ENCODE measurements around the gene IQCH. TPM values are rescaled to one million over a fixed set of nuclear protein-coding genes. Genes with fewer than 3 reads are reported as not detected.

Gene IQCH
- total and polyA plus RNA-seq, 2 donors from 2014 or later: 3.2 to 7.7 TPM

- DNase-seq: no peak
- H3K4me3 ChIP-seq (ENCODE audit: low read length in 3 of 3): no peak overlapping the region
- H3K9me3 ChIP-seq (ENCODE audit: control insufficient read depth in 2 of 3, insufficient read depth in 1 of 3, low read length in 3 of 3): no peaks in the 10 kb centered on the region
- H3K36me3 ChIP-seq (ENCODE audit: control insufficient read depth in 2 of 3, insufficient read depth in 3 of 3, low read length in 3 of 3): no peaks in the 10 kb centered on the region
- intact Hi-C loops (cut with DNase I): no loop called here
- no peak overlapping the region for H3K27ac ChIP-seq (ENCODE audit: low read depth in 2 of 2, low read length in 2 of 2)
- no peaks in the 10 kb centered on the region for H3K27me3 ChIP-seq (ENCODE audit: control insufficient read depth, insufficient read depth, low read length)
- H3K9ac ChIP-seq (ENCODE audit: low read length in 3 of 3): no peak overlapping the region
- no peak for TF ChIP-seq CTCF (IDR thresholded peaks at IDR 0.05; ENCODE audit: borderline replicate concordance, extremely low read depth, insufficient read depth)
- no peak for FAIRE-seq
- no peaks in the 10 kb centered on the region for H3K4me1 ChIP-seq (ENCODE audit: control insufficient read depth in 2 of 3, insufficient read depth in 2 of 3, low read depth in 1 of 3, low read length in 3 of 3)
Measured at GRCh38 chr15:67311731-67312130, 57.1 kb downstream of the IQCH start.

- H3K27me3 ChIP-seq (ENCODE audit: control insufficient read depth, insufficient read depth, low read length): no peaks in the 10 kb centered on the region
- DNase-seq (no peak), FAIRE-seq (no peak)
- intact Hi-C loops (cut with DNase I): no loop called here
- no peak overlapping the region for H3K27ac ChIP-seq (ENCODE audit: low read depth in 2 of 2, low read length in 2 of 2)
- H3K4me3 ChIP-seq (ENCODE audit: low read length in 3 of 3): no peak overlapping the region
- H3K36me3 ChIP-seq (ENCODE audit: control insufficient read depth in 2 of 3, insufficient read depth in 3 of 3, low read length in 3 of 3): no peaks in the 10 kb centered on the region
- no peaks in the 10 kb centered on the region for H3K4me1 ChIP-seq (ENCODE audit: control insufficient read depth in 2 of 3, insufficient read depth in 2 of 3, low read depth in 1 of 3, low read length in 3 of 3)
- H3K9me3 ChIP-seq (ENCODE audit: control insufficient read depth in 2 of 3, insufficient read depth in 1 of 3, low read length in 3 of 3): peaks cover 0 to 6% (median 0%) of the 10 kb centered on the region in 3 donors
- TF ChIP-seq CTCF (IDR thresholded peaks at IDR 0.05; ENCODE audit: borderline replicate concordance, extremely low read depth, insufficient read depth): no peak
- no peak overlapping the region for H3K9ac ChIP-seq (ENCODE audit: low read length in 3 of 3)
Measured at GRCh38 chr15:67319961-67320360, 65.4 kb downstream of the IQCH start.

GRCh38 chr15:67321352-67321751 is 66.8 kb downstream of the IQCH start:
- Histone ChIP-seq H3K9ac (ENCODE audit: low read length in 3 of 3) (no peak overlapping the region), H3K4me1 (ENCODE audit: control insufficient read depth in 2 of 3, insufficient read depth in 2 of 3, low read depth in 1 of 3, low read length in 3 of 3) (no peaks in the 10 kb centered on the region), H3K9me3 (ENCODE audit: control insufficient read depth in 2 of 3, insufficient read depth in 1 of 3, low read length in 3 of 3) (peaks cover 0 to 6% (median 0%) of the 10 kb centered on the region in 3 donors), H3K27ac (ENCODE audit: low read depth in 2 of 2, low read length in 2 of 2) (no peak overlapping the region), H3K4me3 (ENCODE audit: low read length in 3 of 3) (no peak overlapping the region), H3K36me3 (ENCODE audit: control insufficient read depth in 2 of 3, insufficient read depth in 3 of 3, low read length in 3 of 3) (no peaks in the 10 kb centered on the region), H3K27me3 (ENCODE audit: control insufficient read depth, insufficient read depth, low read length) (no peaks in the 10 kb centered on the region)
- no peak for DNase-seq
- FAIRE-seq: no peak
- intact Hi-C loops (cut with DNase I): no loop called here
- no peak for TF ChIP-seq CTCF (IDR thresholded peaks at IDR 0.05; ENCODE audit: borderline replicate concordance, extremely low read depth, insufficient read depth)

- DNase-seq: no peak
- no peak for TF ChIP-seq CTCF (IDR thresholded peaks at IDR 0.05; ENCODE audit: borderline replicate concordance, extremely low read depth, insufficient read depth)
- no peaks in the 10 kb centered on the region for H3K27me3 ChIP-seq (ENCODE audit: control insufficient read depth, insufficient read depth, low read length)
- intact Hi-C loops (cut with DNase I): no loop called here
- H3K9me3 ChIP-seq (ENCODE audit: control insufficient read depth in 2 of 3, insufficient read depth in 1 of 3, low read length in 3 of 3): peaks cover 0 to 6% (median 0%) of the 10 kb centered on the region in 3 donors
- H3K4me1 ChIP-seq (ENCODE audit: control insufficient read depth in 2 of 3, insufficient read depth in 2 of 3, low read depth in 1 of 3, low read length in 3 of 3): no peaks in the 10 kb centered on the region
- FAIRE-seq: no peak
- H3K27ac ChIP-seq (ENCODE audit: low read depth in 2 of 2, low read length in 2 of 2): no peak overlapping the region
- no peak overlapping the region for H3K4me3 ChIP-seq (ENCODE audit: low read length in 3 of 3)
- H3K9ac ChIP-seq (ENCODE audit: low read length in 3 of 3): no peak overlapping the region
- no peaks in the 10 kb centered on the region for H3K36me3 ChIP-seq (ENCODE audit: control insufficient read depth in 2 of 3, insufficient read depth in 3 of 3, low read length in 3 of 3)
Measured at GRCh38 chr15:67322481-67322880, 67.9 kb downstream of the IQCH start.
